Measurements from ENCODE around the gene TRIM17. TPM values are rescaled to one million over a fixed set of nuclear protein-coding genes. Genes with fewer than 3 reads are reported as not detected.

Gene TRIM17
- total RNA-seq, 2 experiments from 2014 or later: 1.9 to 2.7 TPM

DNA sequence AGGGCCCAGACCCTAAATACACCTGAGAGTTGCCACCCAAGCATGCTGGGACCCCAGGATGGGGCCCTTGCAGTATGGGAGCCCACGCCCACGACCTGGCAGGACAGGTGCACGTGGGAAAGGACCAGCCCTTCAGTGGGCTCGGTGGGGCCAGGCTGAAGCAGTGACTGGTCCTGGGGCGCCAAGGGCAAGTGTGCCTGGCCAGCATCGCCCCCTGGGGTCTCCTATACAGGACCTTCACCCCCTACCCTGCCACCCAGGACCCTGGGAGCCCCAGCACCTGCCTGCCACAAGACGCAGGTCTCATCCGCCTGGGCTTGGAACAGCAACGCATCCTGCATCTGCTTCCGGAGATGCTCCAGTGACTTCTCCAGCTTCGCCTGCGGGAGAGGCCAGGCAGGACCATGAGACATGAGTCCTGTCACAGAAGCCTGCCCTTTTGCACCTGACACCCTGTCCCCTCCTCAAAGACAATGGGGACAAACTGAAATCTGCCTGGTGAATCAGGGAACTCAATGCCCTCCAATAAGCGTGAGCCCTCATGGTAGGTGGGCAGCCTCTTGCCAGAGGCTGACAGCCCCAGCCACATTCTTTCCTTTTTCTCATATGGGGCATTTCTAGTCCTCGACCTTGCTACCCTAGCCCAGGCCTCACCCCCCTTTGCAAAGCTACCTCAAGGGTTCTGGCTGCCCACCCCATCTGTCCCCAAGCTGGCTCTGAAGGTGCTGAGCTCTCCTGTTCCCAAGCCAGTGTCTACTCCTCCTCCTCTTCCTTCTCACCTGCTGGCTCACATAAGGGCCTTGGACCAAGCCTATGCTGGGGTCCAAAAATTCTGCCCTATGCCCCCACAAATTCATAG lies 14.7 kb downstream of the TRIM17 start:
- DNase-seq (no peak), ATAC-seq (no peak)
- no peaks in the 10 kb centered on the region for H3K9me3 Mint-ChIP-seq
- TF ChIP-seq CTCF (IDR thresholded peaks at IDR 0.05): no peak
- ChIA-PET CTCF (no interaction called here), POLR2A (no interaction called here)
- intact Hi-C loops (cut with micrococcal nuclease): no loop called here
- peaks cover 45% of the 10 kb centered on the region for H3K4me1 Mint-ChIP-seq (ENCODE audit: low read depth)
- H3K27ac Mint-ChIP-seq: peak overlapping the region; percentile 72
- H3K4me3 Mint-ChIP-seq: no peak overlapping the region
- no peaks in the 10 kb centered on the region for H3K27me3 Mint-ChIP-seq
- H3K36me3 Mint-ChIP-seq (ENCODE audit: low read depth): peaks cover 55% of the 10 kb centered on the region

DNA sequence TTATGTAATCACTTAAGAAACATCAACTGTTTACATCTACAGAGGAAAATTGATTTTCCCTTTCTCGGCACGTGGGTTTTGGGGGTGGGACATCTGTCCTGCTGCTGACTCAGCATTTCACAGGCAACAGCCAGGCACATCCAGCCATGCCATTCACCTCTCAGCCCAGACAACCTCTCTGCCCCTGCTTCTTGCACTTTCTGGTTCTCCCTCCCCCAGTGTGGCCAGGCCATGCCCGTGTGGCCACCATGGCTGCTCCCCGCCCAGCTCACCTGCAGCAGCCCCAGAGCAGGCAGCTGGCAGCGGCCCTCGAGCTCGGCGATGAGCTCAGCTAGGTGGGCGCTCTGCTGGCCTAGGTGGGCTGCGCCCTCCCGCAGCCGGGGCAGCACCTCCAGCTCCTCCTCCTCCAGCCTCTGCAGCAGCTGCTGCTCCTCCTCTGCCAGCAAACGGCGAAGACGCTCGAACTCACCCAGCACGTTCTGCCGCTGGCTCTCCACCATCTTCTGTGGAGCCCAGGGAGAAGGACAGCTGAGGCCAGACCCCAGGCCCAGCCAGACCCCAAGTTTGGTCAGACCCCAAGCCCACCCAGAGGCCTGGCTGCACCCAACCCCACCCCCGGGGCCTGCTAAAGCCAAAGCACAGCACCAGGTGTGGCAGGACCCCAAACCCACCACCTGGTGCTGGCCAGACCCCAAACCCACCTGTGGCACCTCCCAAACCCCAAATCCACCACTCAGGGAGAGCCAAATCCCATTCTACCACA lies 15.8 kb downstream of the TRIM17 start:
- no peaks in the 10 kb centered on the region for H3K9me3 Mint-ChIP-seq
- no peak for TF ChIP-seq CTCF (IDR thresholded peaks at IDR 0.05)
- H3K36me3 Mint-ChIP-seq (ENCODE audit: low read depth): peaks cover 60% of the 10 kb centered on the region
- H3K4me1 Mint-ChIP-seq (ENCODE audit: low read depth): peaks cover 45% of the 10 kb centered on the region
- ATAC-seq: no peak
- ChIA-PET CTCF (no interaction called here), POLR2A (no interaction called here)
- H3K27ac Mint-ChIP-seq: peak overlapping the region; percentile 34
- intact Hi-C loops (cut with micrococcal nuclease): no loop called here
- no peak overlapping the region for H3K4me3 Mint-ChIP-seq
- no peak for DNase-seq
- H3K27me3 Mint-ChIP-seq: no peaks in the 10 kb centered on the region

DNA sequence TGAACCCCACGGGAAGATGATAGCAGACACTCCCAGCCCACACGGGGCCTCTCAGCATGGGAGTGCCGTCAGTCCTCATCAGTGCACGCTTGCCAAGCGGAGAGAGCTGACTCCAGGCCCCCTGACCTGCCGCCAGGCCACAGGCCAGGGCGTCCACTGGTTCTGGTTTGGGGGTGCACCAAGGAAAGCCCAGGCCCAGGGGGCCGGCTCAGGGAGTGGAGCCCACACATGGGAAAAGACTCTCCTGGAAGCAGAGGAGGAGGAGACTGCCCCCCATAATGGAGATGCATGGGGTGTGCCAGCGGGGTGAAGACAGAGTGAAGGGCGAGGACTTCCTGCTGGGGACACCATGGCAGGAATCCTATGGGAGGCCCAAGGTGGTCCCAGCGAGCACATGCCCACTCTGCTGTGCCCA lies 16.4 kb downstream of the TRIM17 start:
- H3K27ac Mint-ChIP-seq: no peak overlapping the region
- ATAC-seq (no peak), DNase-seq (no peak)
- no peak overlapping the region for H3K4me3 Mint-ChIP-seq
- H3K4me1 Mint-ChIP-seq (ENCODE audit: low read depth): peaks cover 44% of the 10 kb centered on the region
- POLR2A ChIA-PET: no interaction called here
- H3K36me3 Mint-ChIP-seq (ENCODE audit: low read depth): peaks cover 56% of the 10 kb centered on the region
- CTCF ChIA-PET: no interaction called here
- no peak for TF ChIP-seq CTCF (IDR thresholded peaks at IDR 0.05)
- H3K9me3 Mint-ChIP-seq: no peaks in the 10 kb centered on the region
- no peaks in the 10 kb centered on the region for H3K27me3 Mint-ChIP-seq
- intact Hi-C loops (cut with micrococcal nuclease): no loop called here

- no peaks in the 10 kb centered on the region for H3K9me3 Mint-ChIP-seq
- ChIA-PET CTCF (no interaction called here), POLR2A (no interaction called here)
- TF ChIP-seq CTCF (IDR thresholded peaks at IDR 0.05): no peak
- H3K4me1 Mint-ChIP-seq (ENCODE audit: low read depth): peaks cover 38% of the 10 kb centered on the region
- H3K4me3 Mint-ChIP-seq: no peak overlapping the region
- H3K27me3 Mint-ChIP-seq: no peaks in the 10 kb centered on the region
- DNase-seq: no peak
- no peak for ATAC-seq
- intact Hi-C loops (cut with micrococcal nuclease): no loop called here
- H3K27ac Mint-ChIP-seq: no peak overlapping the region
- peaks cover 51% of the 10 kb centered on the region for H3K36me3 Mint-ChIP-seq (ENCODE audit: low read depth)
These were observed 17.0 kb downstream of the TRIM17 start for GRCh38 chr1:228399531-228400236.
